SH-SY5Y (cell line): ENCODE results near the gene NT5M.

ENCODE experiments used
- GATA2 ChIP-seq: IDR thresholded peaks from 2 replicates; pipeline ENCODE4 v1.6.1; 2011; ENCODE audit warnings: mild to moderate bottlenecking, low read depth, low read length
- GATA3 ChIP-seq: IDR thresholded peaks from 2 replicates; pipeline ENCODE4 v1.6.1; 2011; ENCODE audit warnings: low read depth, mild to moderate bottlenecking, low read length, moderate library complexity

The NT5M gene

GRCh38 chr17:17353625-17354484 lies 50.7 kb downstream of the NT5M start:
- no peak for TF ChIP-seq GATA3
- no peak for TF ChIP-seq GATA2

GRCh38 chr17:17354560-17355349 lies 51.6 kb downstream of the NT5M start:
- TF ChIP-seq GATA3 (no peak), GATA2 (no peak)

GRCh38 chr17:17355426-17355825 lies 52.3 kb downstream of the NT5M start:
- no peak for TF ChIP-seq GATA2
- no peak for TF ChIP-seq GATA3

GRCh38 chr17:17356149-17356930 lies 53.2 kb downstream of the NT5M start:
- TF ChIP-seq GATA2, result no peak
- no peak for TF ChIP-seq GATA3

- no peak for TF ChIP-seq GATA3
- TF ChIP-seq GATA2, result no peak
Measured at GRCh38 chr17:17356931-17357270, 53.7 kb downstream of the NT5M start.

- TF ChIP-seq GATA3, result no peak
- TF ChIP-seq GATA2, result no peak
Measured at GRCh38 chr17:17358060-17358751, 55.0 kb downstream of the NT5M start.

GRCh38 chr17:17358866-17359265 lies 55.7 kb downstream of the NT5M start:
- TF ChIP-seq GATA2, result no peak
- TF ChIP-seq GATA3, result no peak

- TF ChIP-seq GATA3 (no peak), GATA2 (no peak)
Measured at GRCh38 chr17:17359271-17359670, 56.1 kb downstream of the NT5M start.

GRCh38 chr17:17360087-17360730 lies 57.0 kb downstream of the NT5M start:
- no peak for TF ChIP-seq GATA2
- TF ChIP-seq GATA3, result no peak

- no peak for TF ChIP-seq GATA2
- no peak for TF ChIP-seq GATA3
Measured at GRCh38 chr17:17361543-17361866, 58.3 kb downstream of the NT5M start.

- TF ChIP-seq GATA2 (no peak), GATA3 (no peak)
Measured at GRCh38 chr17:17361867-17362539, 58.8 kb downstream of the NT5M start.

GRCh38 chr17:17362540-17362930 lies 59.4 kb downstream of the NT5M start:
- TF ChIP-seq GATA3, result no peak
- no peak for TF ChIP-seq GATA2

GRCh38 chr17:17363638-17364337 lies 60.6 kb downstream of the NT5M start:
- TF ChIP-seq GATA3 (no peak), GATA2 (no peak)
